HepG2 (cell line): Measurements from ENCODE around the gene NRP1. TPM values are rescaled to one million over a fixed set of nuclear protein-coding genes. Genes with fewer than 3 reads are reported as not detected.

Experiments
- BCL6 ChIP-seq: IDR thresholded peaks from 2 replicates; pipeline ENCODE4 v1.6.1; 2016; ENCODE audit warnings: missing genetic modification reagents, missing compliant biosample characterization
- ETV5 ChIP-seq: IDR thresholded peaks from 2 replicates; pipeline ENCODE4 v1.6.1; 2018; ENCODE audit warnings: missing biosample characterization, missing genetic modification reagents, inconsistent platforms, borderline replicate concordance
- FOSL2 ChIP-seq: sonication (generic); formaldehyde crosslinking; IDR thresholded peaks from 2 replicates; pipeline ENCODE4 v1.4.0; 2020; ENCODE audit warnings: missing genetic modification reagents
- FOXA3 ChIP-seq: IDR thresholded peaks from 2 replicates; pipeline ENCODE4 v1.6.1; 2016; ENCODE audit warnings: missing genetic modification reagents, missing compliant biosample characterization
- HHEX ChIP-seq: IDR thresholded peaks from 2 replicates; pipeline ENCODE4 v1.6.1; 2016; ENCODE audit warnings: control low read depth
- MIXL1 ChIP-seq: IDR thresholded peaks from 2 replicates; pipeline ENCODE4 v1.6.1; 2016
- NR2C2 ChIP-seq: sonication (generic); formaldehyde crosslinking; IDR thresholded peaks from 2 replicates; pipeline ENCODE4 v1.4.0; 2020; ENCODE audit warnings: missing genetic modification reagents, mild to moderate bottlenecking, moderate library complexity, borderline replicate concordance
- RORA ChIP-seq: sonication (generic); formaldehyde crosslinking; IDR thresholded peaks from 2 replicates; pipeline ENCODE4 v1.5.0; 2020; ENCODE audit warnings: mild to moderate bottlenecking, missing genetic modification reagents, moderate library complexity
- RXRB ChIP-seq: IDR thresholded peaks from 2 replicates; pipeline ENCODE4 v1.6.1; 2016; ENCODE audit warnings: borderline replicate concordance, missing genetic modification reagents, missing compliant biosample characterization
- SALL1 ChIP-seq: sonication (generic); formaldehyde crosslinking; IDR thresholded peaks from 2 replicates; pipeline ENCODE4 v1.8.0; 2022; ENCODE audit warnings: mild to moderate bottlenecking, missing genetic modification reagents
- ZMYM3 ChIP-seq: sonication (generic); formaldehyde crosslinking; IDR thresholded peaks from 2 replicates; pipeline ENCODE4 v1.5.1; 2020; ENCODE audit warnings: mild to moderate bottlenecking, missing genetic modification reagents
- ZNF121 ChIP-seq: sonication (generic); formaldehyde crosslinking; IDR thresholded peaks from 2 replicates; pipeline ENCODE4 v1.5.0; 2020; ENCODE audit warnings: mild to moderate bottlenecking, missing genetic modification reagents
- ZNF20 ChIP-seq: sonication (generic); formaldehyde crosslinking; IDR thresholded peaks from 2 replicates; pipeline ENCODE4 v1.4.0; 2020; ENCODE audit warnings: mild to moderate bottlenecking, moderate library complexity, missing genetic modification reagents
- ZNF253 ChIP-seq: sonication (generic); formaldehyde crosslinking; IDR thresholded peaks from 2 replicates; pipeline ENCODE4 v1.8.0; 2022; ENCODE audit warnings: mild to moderate bottlenecking, missing genetic modification reagents, borderline replicate concordance
- ZNF296 ChIP-seq: sonication (generic); formaldehyde crosslinking; conservative IDR thresholded peaks from 2 replicates; pipeline ENCODE4 v1.5.0; 2020; ENCODE audit warnings: mild to moderate bottlenecking, missing genetic modification reagents
- ZNF569 ChIP-seq: sonication (generic); formaldehyde crosslinking; IDR thresholded peaks from 2 replicates; pipeline ENCODE4 v1.5.0; 2020; ENCODE audit warnings: mild to moderate bottlenecking, missing genetic modification reagents, moderate library complexity, borderline replicate concordance
- ZNF616 ChIP-seq: sonication (generic); formaldehyde crosslinking; IDR thresholded peaks from 2 replicates; pipeline ENCODE4 v1.5.0; 2020; ENCODE audit warnings: low read depth, mild to moderate bottlenecking, missing genetic modification reagents
- ZNF629 ChIP-seq: sonication (generic); formaldehyde crosslinking; conservative IDR thresholded peaks from 2 replicates; pipeline ENCODE4 v1.5.0; 2020; ENCODE audit warnings: missing genetic modification reagents
- polyA plus RNA-seq, 8 experiments: library from polyadenylated mRNA; depleted of rRNA in 3 of 8; stranded (reverse) in 7 of 8; unstranded in 1 of 8; fragments of >200 nt; fragmentation: Illumina TruSeq in 4 of 8; extraction: Trizol in 4 of 8; gene quantifications; 2 replicates each; pipeline versions ENCODE4 v1.2.1 to v1.2.3, GENCODE V29; 2011 to 2016; ENCODE audit warnings: low read depth in 4 of 8, missing spikeins in 1 of 8, mixed read lengths in 1 of 8; ENCODE audit not compliant: insufficient read depth in 1 of 8
- total RNA-seq, 5 experiments: library from RNA; depleted of rRNA; stranded (reverse); fragments of >200 nt; fragmentation: Illumina TruSeq; extraction: Trizol; gene quantifications; 2 replicates each; pipeline ENCODE4 v1.2.3, GENCODE V29; 2016; ENCODE audit warnings: low read depth in 1 of 5
- TF ChIP-seq, protein P1 (sequence below): sonication (generic); formaldehyde crosslinking; IDR thresholded peaks from 2 replicates; pipeline ENCODE4 v1.5.1; 2020; ENCODE audit warnings: mild to moderate bottlenecking, missing genetic modification reagents, borderline replicate concordance
- TF ChIP-seq, protein P2 (sequence below): sonication (generic); formaldehyde crosslinking; IDR thresholded peaks from 2 replicates; pipeline ENCODE4 v1.4.0; 2020; ENCODE audit warnings: low read depth, mild to moderate bottlenecking, missing genetic modification reagents
- TF ChIP-seq, protein P3 (sequence below): sonication (generic); formaldehyde crosslinking; IDR thresholded peaks from 2 replicates; pipeline ENCODE4 v1.8.1; 2023; ENCODE audit warnings: missing genetic modification reagents, mild to moderate bottlenecking, borderline replicate concordance
- TF ChIP-seq, protein P4 (sequence below): sonication (generic); formaldehyde crosslinking; IDR thresholded peaks from 2 replicates; pipeline ENCODE4 v1.5.0; 2020; ENCODE audit warnings: mild to moderate bottlenecking, missing genetic modification reagents, borderline replicate concordance

The NRP1 gene
- total and polyA plus RNA-seq, 2 of the 13 experiments (the other 11 are each of a cell fraction or from before 2014, with no cell fraction given): 5.3 to 5.8 TPM

DNA sequence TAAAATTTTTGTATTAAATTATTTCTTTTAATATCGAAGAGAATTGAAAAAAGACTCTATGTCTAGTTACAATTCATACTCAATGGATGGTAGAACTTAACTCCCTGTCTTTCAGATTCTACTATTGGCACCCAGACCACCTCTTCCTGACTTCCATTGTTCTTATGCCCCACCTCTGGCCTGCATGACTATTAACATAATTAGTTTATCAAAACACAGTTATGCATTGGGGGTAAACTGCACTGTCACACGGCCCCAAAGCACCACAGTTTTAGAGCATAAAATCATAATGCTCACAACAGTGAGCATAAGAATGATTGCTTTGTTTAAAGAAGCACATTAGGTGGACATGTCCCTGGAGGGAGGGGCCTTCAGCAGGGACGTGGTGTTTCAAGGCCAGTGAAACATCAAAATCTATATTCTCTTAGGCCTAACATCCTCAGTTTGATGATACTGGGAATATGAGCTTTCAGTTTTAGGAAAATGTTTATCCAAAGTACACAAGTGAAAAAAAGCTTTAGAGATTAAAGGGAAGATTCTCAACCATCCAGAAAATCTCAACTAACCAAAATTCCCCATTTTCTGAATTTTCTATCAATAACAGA, 79.8 kb downstream of the NRP1 start (continued):
- TF ChIP-seq, protein P1, sequence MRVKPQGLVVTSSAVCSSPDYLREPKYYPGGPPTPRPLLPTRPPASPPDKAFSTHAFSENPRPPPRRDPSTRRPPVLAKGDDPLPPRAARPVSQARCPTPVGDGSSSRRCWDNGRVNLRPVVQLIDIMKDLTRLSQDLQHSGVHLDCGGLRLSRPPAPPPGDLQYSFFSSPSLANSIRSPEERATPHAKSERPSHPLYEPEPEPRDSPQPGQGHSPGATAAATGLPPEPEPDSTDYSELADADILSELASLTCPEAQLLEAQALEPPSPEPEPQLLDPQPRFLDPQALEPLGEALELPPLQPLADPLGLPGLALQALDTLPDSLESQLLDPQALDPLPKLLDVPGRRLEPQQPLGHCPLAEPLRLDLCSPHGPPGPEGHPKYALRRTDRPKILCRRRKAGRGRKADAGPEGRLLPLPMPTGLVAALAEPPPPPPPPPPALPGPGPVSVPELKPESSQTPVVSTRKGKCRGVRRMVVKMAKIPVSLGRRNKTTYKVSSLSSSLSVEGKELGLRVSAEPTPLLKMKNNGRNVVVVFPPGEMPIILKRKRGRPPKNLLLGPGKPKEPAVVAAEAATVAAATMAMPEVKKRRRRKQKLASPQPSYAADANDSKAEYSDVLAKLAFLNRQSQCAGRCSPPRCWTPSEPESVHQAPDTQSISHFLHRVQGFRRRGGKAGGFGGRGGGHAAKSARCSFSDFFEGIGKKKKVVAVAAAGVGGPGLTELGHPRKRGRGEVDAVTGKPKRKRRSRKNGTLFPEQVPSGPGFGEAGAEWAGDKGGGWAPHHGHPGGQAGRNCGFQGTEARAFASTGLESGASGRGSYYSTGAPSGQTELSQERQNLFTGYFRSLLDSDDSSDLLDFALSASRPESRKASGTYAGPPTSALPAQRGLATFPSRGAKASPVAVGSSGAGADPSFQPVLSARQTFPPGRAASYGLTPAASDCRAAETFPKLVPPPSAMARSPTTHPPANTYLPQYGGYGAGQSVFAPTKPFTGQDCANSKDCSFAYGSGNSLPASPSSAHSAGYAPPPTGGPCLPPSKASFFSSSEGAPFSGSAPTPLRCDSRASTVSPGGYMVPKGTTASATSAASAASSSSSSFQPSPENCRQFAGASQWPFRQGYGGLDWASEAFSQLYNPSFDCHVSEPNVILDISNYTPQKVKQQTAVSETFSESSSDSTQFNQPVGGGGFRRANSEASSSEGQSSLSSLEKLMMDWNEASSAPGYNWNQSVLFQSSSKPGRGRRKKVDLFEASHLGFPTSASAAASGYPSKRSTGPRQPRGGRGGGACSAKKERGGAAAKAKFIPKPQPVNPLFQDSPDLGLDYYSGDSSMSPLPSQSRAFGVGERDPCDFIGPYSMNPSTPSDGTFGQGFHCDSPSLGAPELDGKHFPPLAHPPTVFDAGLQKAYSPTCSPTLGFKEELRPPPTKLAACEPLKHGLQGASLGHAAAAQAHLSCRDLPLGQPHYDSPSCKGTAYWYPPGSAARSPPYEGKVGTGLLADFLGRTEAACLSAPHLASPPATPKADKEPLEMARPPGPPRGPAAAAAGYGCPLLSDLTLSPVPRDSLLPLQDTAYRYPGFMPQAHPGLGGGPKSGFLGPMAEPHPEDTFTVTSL (CRISPR knock-in tag): peak; percentile 61; the same call in 1 of the 2 replicates
- no peak for TF ChIP-seq ZNF121
- peak; percentile 27; the same call in 1 of the 2 replicates for TF ChIP-seq RXRB
- TF ChIP-seq, protein P2, sequence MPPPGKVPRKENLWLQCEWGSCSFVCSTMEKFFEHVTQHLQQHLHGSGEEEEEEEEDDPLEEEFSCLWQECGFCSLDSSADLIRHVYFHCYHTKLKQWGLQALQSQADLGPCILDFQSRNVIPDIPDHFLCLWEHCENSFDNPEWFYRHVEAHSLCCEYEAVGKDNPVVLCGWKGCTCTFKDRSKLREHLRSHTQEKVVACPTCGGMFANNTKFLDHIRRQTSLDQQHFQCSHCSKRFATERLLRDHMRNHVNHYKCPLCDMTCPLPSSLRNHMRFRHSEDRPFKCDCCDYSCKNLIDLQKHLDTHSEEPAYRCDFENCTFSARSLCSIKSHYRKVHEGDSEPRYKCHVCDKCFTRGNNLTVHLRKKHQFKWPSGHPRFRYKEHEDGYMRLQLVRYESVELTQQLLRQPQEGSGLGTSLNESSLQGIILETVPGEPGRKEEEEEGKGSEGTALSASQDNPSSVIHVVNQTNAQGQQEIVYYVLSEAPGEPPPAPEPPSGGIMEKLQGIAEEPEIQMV: no peak
- peak; percentile 53; the same call in 1 of the 2 replicates for TF ChIP-seq FOSL2 (CRISPR knock-in tag)
- peak; percentile 71 for TF ChIP-seq BCL6
- no peak for TF ChIP-seq ZNF569 (CRISPR knock-in tag)
- no peak for TF ChIP-seq HHEX (CRISPR knock-in tag)
- no peak for TF ChIP-seq ZNF253 (CRISPR knock-in tag)
- TF ChIP-seq FOXA3 (CRISPR knock-in tag): peak; percentile 69
- TF ChIP-seq ZNF616: no peak
- TF ChIP-seq, protein P3, sequence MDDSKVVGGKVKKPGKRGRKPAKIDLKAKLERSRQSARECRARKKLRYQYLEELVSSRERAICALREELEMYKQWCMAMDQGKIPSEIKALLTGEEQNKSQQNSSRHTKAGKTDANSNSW (CRISPR knock-in tag): no peak
- TF ChIP-seq ZNF629: no peak
- no peak for TF ChIP-seq RORA (CRISPR knock-in tag)
- TF ChIP-seq, protein P4, sequence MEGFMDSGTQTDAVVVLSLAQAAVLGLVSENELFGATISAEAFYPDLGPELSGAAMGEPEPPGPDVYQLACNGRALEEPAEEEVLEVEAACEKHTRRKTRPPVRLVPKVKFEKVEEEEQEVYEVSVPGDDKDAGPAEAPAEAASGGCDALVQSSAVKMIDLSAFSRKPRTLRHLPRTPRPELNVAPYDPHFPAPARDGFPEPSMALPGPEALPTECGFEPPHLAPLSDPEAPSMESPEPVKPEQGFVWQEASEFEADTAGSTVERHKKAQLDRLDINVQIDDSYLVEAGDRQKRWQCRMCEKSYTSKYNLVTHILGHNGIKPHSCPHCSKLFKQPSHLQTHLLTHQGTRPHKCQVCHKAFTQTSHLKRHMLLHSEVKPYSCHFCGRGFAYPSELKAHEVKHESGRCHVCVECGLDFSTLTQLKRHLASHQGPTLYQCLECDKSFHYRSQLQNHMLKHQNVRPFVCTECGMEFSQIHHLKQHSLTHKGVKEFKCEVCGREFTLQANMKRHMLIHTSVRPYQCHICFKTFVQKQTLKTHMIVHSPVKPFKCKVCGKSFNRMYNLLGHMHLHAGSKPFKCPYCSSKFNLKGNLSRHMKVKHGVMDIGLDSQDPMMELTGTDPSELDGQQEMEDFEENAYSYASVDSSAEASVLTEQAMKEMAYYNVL: no peak
- peak; percentile 54; the same call in 1 of the 2 replicates for TF ChIP-seq ETV5 (CRISPR knock-in tag)
- no peak for TF ChIP-seq ZNF296 (CRISPR knock-in tag)
- TF ChIP-seq ZNF20 (CRISPR knock-in tag): no peak
- peak; percentile 50; the same call in 1 of the 2 replicates for TF ChIP-seq MIXL1 (CRISPR knock-in tag)
- no peak for TF ChIP-seq ZMYM3 (CRISPR knock-in tag)
- TF ChIP-seq NR2C2 (CRISPR knock-in tag): no peak
- peak; percentile 76; the same call in 1 of the 2 replicates for TF ChIP-seq SALL1 (CRISPR knock-in tag)
